Esophagus squamous epithelium (tissue), 4 donors: Measurements from ENCODE around the gene NFKBIB.

Experiments
- POLR2A ChIP-seq, 4 donors: fragments of 450-650 bp; IDR thresholded peaks; one replicate each; pipeline ENCODE4 v1.6.1; 2017; ENCODE audit warnings: antibody characterized with exemption in 4 of 4, mild to moderate bottlenecking in 4 of 4, moderate library complexity in 3 of 4
- TF ChIP-seq, protein P1 (sequence below), 6 experiments: fragments of 450-650 bp in 4 of 6; fragments of 200-600 bp in 2 of 6; sonication (generic) in 2 of 6; IDR thresholded peaks; one replicate each; pipeline ENCODE4 v1.5.1; 2016 to 2019; ENCODE audit warnings: antibody characterized with exemption in 6 of 6, mild to moderate bottlenecking in 4 of 6, moderate library complexity in 4 of 6

DNA sequence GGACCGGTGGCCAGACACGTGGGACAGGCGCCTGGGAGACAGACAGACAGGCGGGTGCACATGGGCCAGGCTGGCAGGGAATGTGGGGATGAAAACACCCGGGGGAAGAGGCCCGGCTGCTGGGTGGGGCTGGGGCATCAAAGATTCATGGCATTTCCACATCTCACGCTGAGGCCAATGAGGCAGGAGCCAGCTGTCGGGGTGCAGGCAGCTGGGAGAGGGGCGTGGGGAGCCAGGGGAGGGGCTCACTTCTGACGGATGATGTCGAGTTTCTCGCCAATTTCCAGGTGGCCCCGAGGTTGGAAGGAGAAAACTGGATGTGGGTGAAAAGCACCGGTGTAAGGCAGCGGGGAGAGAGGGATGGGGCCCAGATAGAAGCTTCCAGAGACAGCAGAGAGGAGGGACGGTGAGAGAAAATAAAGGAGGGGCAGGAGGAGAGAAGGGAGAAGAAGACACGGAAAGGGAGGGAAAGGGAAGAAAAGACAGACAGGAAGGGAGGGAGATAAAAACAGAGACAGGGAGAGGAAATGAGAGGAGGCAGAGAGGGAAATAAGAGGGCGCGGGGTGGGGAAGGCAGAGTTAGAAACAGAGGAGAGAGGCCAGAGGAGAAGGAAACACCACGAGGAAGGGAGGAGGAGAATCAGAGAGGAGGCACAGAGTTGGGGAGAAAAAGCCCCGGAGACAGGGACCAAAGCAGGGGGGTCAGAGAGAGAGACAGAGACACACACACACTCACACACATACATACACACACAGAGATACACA lies 20.2 kb downstream of the NFKBIB start:
- TF ChIP-seq, protein P1, sequence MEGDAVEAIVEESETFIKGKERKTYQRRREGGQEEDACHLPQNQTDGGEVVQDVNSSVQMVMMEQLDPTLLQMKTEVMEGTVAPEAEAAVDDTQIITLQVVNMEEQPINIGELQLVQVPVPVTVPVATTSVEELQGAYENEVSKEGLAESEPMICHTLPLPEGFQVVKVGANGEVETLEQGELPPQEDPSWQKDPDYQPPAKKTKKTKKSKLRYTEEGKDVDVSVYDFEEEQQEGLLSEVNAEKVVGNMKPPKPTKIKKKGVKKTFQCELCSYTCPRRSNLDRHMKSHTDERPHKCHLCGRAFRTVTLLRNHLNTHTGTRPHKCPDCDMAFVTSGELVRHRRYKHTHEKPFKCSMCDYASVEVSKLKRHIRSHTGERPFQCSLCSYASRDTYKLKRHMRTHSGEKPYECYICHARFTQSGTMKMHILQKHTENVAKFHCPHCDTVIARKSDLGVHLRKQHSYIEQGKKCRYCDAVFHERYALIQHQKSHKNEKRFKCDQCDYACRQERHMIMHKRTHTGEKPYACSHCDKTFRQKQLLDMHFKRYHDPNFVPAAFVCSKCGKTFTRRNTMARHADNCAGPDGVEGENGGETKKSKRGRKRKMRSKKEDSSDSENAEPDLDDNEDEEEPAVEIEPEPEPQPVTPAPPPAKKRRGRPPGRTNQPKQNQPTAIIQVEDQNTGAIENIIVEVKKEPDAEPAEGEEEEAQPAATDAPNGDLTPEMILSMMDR (IDR thresholded peaks at IDR 0.05): no peak
- TF ChIP-seq POLR2A (IDR thresholded peaks at IDR 0.05): no peak
